GM21526 (cell line): ENCODE measurements around the gene TEX22.

Experiments
- ATAC-seq: cut with Tn5 transposase; IDR thresholded peaks from one replicate; pipeline ENCODE4 v1.9.1; 2021; ENCODE audit warnings: moderate library complexity; ENCODE audit not compliant: unreplicated experiment, low FRiP score

The TEX22 gene

DNA sequence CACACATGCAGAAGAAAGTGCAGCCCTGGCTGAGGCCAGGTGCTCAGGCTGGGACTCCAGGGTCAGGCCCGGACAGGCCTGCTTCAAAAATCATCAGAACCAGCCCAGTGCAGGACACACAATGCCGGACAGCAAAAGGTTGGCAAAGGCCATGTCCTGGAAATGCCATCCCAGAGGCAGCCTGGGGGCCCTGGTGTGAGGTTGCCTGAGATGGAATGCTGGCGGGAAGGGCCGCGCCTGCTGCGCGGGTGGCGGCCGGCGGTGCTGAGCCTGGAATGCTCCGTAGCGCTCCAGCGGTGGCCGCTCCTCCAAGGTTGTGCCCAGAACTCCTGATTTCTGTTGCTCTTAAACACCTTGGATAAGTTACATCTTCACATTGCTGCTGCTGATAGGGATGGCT is 54.6 kb downstream of the TEX22 start:
- ATAC-seq, result no peak

DNA sequence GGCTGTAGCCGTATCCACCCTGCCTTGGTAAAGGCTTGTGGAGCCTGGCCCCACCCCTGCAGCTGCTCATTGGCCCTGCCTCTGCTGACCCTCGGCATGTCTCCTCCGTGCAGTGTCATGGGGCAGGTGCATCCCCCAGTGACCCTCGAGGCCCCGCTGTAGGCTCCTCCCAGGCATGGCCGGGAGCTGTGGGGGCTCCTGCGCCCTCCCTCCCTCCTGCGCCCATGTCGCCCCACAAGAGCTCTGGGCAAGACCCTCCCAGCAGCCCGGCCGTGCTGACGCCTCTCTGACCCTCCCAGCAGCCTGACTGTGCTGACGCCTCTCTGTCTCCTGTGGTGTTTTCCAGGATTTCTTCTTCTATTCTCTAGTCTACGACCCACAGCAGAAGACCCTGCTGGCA is 55.5 kb downstream of the TEX22 start:
- no peak for ATAC-seq

DNA sequence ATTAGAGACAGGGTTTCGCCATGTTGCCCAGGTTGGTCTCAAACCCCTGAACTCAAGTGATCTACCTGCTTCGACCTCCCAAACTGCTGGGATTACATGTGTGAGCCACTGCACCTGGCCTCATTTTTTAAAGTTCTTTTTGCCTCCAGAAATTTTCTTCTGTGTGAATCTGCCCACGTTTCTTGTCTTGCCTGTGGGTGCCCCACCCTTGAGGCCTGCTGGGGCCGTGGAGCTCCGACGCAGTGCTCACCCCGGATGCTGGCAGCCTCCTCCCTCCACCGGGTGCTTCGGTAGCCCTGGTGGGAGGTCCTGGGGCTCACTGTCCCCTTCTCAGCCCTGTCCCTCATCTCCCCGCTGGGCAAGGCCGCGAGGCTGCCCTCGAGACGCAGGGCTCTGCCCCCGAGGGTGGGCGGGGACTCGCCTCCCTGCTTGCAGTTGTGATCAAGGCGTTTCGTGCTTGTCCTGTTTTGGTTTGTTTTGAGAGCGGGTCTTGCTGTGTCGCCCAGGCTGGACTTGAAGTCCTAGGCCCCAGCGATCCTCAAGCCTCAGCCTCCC is 56.8 kb downstream of the TEX22 start:
- no peak for ATAC-seq

DNA sequence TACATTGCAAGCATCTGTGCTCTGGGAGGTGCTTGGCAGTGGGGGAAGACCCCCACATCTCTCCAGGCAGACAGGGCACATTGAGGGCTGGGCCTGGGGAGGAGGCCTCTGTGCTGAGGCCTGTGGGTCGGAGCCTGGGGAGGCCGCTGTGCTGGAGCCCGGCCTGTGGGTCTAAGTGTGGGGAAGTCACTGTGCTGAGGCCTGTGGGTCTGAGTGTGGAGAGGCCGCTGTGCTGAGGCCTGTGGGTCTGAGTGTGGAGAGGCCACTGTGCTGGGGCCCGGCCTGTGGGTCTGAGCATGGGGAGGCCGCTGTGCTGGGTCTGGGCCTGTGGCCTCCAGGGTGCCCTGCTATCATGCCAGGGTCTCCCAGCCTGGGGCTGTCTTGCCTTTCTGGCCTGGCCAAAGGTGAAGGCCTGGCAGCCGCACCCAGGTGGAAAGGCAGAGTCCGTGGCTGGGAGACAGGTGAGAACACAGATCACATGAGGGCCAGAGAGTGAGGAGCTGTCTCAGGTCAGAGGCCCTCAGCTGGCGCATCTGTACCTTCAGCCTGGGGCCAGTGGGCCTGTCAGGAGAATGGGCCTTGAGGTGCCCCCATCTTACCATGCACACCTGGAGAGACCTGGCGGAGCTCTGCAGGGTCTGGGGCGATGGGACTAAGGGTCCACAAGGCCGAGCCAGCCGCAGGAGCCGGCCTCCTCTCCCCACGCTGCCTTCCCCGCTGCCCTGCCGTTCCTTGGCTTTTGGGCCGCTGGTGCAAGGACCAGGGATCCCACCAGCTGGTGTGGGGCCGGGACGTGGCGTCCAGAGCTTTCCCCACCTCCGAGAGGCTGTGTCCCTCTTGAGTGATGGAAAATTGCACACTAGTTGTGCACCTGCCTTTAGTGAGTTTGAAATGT is 57.7 kb downstream of the TEX22 start:
- ATAC-seq, result no peak

DNA sequence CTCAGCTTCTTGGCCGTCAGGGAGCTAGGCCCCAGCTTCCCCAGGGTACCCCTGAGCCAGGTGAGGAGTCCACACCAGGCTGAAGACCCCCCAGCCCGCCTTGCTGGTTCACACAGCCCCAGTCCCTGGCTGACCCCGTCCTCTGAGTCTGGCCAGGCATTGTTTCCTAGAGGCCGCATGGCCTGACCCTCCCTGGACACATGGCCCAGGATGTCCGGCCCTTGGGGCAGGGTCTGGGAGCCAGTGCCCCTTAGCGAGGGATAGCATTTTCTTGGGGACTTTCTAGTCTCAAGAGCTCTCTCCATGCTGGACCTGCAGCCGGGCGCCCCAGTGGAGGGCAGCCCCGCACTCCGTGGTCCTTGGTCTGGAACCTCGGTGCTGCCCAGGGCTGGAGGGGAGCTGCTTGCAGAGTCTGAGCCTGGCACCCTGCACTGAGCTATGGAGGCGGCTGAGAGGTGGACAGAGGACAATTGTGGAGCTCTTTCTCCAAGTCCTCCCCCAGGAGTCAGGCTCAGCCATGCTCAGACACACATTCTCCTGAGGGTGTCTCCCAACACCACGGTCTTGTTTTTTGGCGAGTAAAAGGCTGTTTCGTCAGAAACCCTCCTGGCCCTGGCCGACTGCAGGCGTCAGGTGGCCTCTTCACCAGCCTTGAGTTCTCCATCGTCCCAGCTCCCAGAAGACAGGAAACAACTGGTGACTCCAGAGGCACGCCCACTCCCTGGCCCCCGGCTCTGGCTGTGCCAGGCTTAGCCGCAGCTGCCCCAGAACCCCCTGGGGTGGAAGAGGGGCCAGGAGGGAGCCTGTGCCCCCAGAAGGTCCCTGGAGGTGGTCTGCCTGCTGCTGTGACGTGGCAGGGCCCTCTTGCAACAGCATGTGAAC is 58.6 kb downstream of the TEX22 start:
- ATAC-seq, result no peak

DNA sequence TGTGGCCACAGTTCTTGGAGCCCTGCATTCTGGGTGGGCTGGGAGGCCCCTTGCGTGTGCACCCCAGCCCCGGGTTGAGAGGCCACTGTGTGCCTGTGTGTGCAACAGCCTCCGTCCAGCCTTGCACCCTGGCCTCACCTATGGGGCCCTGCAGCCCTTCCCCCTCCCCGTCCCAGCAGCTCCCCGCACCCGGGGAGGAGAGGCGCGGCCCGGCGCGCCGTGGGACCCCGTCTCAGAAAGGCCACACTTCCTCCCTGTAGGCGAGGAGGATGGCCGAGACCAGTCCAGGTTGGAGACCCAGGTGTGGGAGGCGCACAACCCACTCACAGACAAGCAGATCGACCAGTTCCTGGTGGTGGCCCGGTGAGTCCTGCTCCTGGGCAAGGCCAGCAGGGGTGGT is 59.7 kb downstream of the TEX22 start:
- ATAC-seq, result no peak

DNA sequence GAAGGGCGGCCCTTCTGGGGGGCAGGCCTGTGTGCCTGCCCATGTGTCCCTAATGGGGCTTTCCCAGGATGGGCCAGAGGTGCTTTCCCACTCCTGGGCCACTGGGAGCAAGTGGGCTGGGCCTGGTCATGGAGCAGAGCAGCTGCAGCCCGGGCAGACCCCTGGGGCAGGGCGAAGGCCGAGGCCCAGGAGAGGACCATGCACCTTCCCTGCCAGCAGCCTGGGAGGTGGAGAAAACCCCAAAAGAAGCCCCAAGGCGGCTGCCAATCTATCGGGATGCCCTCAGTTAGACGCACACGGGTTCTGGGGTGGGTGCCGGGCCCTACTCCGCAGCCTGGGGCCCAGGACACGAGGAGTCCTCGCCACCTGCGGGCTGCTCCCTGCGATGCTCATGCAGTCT is 60.2 kb downstream of the TEX22 start:
- no peak for ATAC-seq

DNA sequence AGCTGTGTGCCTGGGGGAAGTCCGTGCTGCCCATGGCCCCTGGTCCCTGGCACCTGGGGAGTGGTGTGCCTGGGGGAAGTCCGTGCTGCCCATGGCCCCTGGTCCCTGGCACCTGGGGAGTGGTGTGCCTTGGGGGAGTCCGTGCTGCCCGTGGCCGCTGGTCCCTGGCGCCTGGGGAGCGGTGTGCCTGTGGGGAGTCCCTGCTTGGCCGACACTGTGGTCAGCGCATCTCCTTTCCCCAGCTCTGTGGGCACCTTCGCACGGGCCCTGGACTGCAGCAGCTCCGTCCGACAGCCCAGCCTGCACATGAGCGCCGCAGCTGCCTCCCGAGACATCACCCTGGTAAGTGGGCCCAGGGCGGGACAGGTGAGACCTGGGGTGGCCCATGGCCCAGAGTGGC is 61.8 kb downstream of the TEX22 start:
- no peak for ATAC-seq

DNA sequence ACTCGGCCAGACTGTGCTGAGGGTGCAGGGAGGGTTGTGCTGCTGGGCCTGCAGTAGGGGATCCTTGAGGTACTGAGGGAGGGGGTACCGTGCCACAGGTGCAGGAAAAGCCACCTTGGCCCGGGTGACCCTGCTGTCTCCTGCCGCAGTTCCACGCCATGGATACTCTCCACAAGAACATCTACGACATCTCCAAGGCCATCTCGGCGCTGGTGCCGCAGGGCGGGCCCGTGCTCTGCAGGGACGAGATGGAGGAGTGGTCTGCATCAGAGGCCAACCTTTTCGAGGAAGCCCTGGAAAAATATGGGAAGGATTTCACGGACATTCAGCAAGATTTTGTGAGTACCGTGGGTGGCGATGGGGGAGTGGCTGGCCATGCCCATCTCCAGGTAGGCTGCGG is 62.3 kb downstream of the TEX22 start:
- ATAC-seq, result no peak

DNA sequence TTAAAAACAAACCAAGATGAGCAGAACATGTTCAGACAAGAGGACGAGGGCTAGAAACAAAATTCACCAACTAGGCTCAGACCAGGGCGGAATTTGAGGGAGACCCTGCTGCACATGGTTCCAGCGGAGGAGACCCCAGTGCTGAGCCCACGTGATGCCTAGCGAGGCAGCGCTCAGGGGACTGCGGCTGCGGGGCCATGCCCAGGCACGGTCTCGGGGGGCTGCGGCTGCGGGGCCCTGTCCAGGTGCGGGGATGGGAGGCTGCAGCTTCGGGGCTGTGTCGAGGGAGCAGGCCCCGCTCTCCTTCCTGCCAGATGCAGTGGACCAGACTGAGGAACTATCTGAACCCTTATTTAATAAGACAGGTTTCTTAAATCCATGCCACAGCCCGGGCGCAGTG is 63.6 kb downstream of the TEX22 start:
- no peak for ATAC-seq
